Measurements from ENCODE around the gene RASA1. TPM values are rescaled to one million over a fixed set of nuclear protein-coding genes. Genes with fewer than 3 reads are reported as not detected.
A peak's percentile ranks its signal among the peaks of the same experiment; 100 is the strongest.
"Not testable (repeated sequence)": the region's sequence is repeated elsewhere in the genome, so short reads cannot be mapped to it uniquely, and the experiment has no call there.

Gene RASA1
- total RNA-seq, 1 donor = 43.8 TPM

GRCh38 chr5:87277279-87277835, 9.7 kb downstream of the RASA1 start:
- Histone ChIP-seq H3K4me2 (ENCODE audit: insufficient read depth, low read length) (no peak overlapping the region), H2AFZ (ENCODE audit: low read length) (no peak overlapping the region), H3K79me2 (ENCODE audit: insufficient read depth, low read length) (peaks cover 100% of the 10 kb centered on the region), H3K4me3 (ENCODE audit: insufficient read depth, low read length) (no peak overlapping the region), H3K36me3 (ENCODE audit: insufficient read depth, low read length) (peaks cover 10% of the 10 kb centered on the region), H3K9me3 (ENCODE audit: low read depth, low read length) (no peaks in the 10 kb centered on the region), H3K4me1 (ENCODE audit: insufficient read depth, low read length) (peaks cover 14% of the 10 kb centered on the region), H3K27me3 (ENCODE audit: insufficient read depth, low read length) (no peaks in the 10 kb centered on the region), H4K20me1 (ENCODE audit: insufficient read depth, low read length) (peaks cover 17% of the 10 kb centered on the region), H3K27ac (ENCODE audit: low read depth, low read length) (peak overlapping the region; percentile 40)
- DNase-seq (ENCODE audit: insufficient read length, low spot score, missing footprints) = peak; percentile 47
- TF ChIP-seq, protein P1, sequence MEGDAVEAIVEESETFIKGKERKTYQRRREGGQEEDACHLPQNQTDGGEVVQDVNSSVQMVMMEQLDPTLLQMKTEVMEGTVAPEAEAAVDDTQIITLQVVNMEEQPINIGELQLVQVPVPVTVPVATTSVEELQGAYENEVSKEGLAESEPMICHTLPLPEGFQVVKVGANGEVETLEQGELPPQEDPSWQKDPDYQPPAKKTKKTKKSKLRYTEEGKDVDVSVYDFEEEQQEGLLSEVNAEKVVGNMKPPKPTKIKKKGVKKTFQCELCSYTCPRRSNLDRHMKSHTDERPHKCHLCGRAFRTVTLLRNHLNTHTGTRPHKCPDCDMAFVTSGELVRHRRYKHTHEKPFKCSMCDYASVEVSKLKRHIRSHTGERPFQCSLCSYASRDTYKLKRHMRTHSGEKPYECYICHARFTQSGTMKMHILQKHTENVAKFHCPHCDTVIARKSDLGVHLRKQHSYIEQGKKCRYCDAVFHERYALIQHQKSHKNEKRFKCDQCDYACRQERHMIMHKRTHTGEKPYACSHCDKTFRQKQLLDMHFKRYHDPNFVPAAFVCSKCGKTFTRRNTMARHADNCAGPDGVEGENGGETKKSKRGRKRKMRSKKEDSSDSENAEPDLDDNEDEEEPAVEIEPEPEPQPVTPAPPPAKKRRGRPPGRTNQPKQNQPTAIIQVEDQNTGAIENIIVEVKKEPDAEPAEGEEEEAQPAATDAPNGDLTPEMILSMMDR (IDR thresholded peaks at IDR 0.05; ENCODE audit: extremely low read depth, low read depth, low read length) = no peak

GRCh38 chr5:87278590-87279100, 11.0 kb downstream of the RASA1 start:
- H4K20me1 ChIP-seq (ENCODE audit: insufficient read depth, low read length) = peaks cover 17% of the 10 kb centered on the region
- peaks cover 100% of the 10 kb centered on the region for H3K79me2 ChIP-seq (ENCODE audit: insufficient read depth, low read length)
- peaks cover 10% of the 10 kb centered on the region for H3K36me3 ChIP-seq (ENCODE audit: insufficient read depth, low read length)
- H3K4me3 ChIP-seq (ENCODE audit: insufficient read depth, low read length) = no peak overlapping the region
- no peak overlapping the region for H3K4me2 ChIP-seq (ENCODE audit: insufficient read depth, low read length)
- H2AFZ ChIP-seq (ENCODE audit: low read length) = no peak overlapping the region
- H3K27ac ChIP-seq (ENCODE audit: low read depth, low read length) = no peak overlapping the region
- H3K27me3 ChIP-seq (ENCODE audit: insufficient read depth, low read length) = no peaks in the 10 kb centered on the region
- H3K4me1 ChIP-seq (ENCODE audit: insufficient read depth, low read length) = peaks cover 13% of the 10 kb centered on the region
- H3K9me3 ChIP-seq (ENCODE audit: low read depth, low read length) = no peaks in the 10 kb centered on the region
- TF ChIP-seq, protein P1 (IDR thresholded peaks at IDR 0.05; ENCODE audit: extremely low read depth, low read depth, low read length) = no peak
- DNase-seq (ENCODE audit: insufficient read length, low spot score, missing footprints) = no peak

DNA sequence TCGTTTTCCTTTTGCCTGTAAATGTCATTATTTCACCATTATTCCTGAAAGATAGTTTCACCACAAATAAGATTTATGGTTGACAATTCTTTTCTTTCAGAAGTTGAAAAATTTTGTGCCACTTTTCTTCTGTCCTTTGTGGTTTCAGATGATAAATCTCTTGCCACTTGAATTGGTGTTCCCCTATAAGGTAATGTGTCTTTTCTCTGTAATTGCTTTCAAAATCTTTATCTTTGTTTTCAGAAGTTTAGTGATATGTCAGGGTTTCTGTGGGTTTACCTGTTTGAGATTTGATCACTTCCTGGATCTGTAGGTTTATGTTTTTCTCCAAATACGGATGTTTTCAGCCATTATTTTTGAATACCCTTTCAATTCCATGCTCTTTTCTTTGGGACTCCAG, 14.6 kb downstream of the RASA1 start:
- Histone ChIP-seq H3K36me3 (ENCODE audit: insufficient read depth, low read length) (peaks cover 14% of the 10 kb centered on the region), H2AFZ (ENCODE audit: low read length) (no peak overlapping the region), H3K27ac (ENCODE audit: low read depth, low read length) (no peak overlapping the region), H3K4me3 (ENCODE audit: insufficient read depth, low read length) (no peak overlapping the region), H3K4me1 (ENCODE audit: insufficient read depth, low read length) (peaks cover 9% of the 10 kb centered on the region), H3K79me2 (ENCODE audit: insufficient read depth, low read length) (peaks cover 89% of the 10 kb centered on the region), H3K4me2 (ENCODE audit: insufficient read depth, low read length) (no peak overlapping the region), H4K20me1 (ENCODE audit: insufficient read depth, low read length) (peaks cover 9% of the 10 kb centered on the region), H3K9me3 (ENCODE audit: low read depth, low read length) (no peaks in the 10 kb centered on the region), H3K27me3 (ENCODE audit: insufficient read depth, low read length) (no peaks in the 10 kb centered on the region)
- no peak for DNase-seq (ENCODE audit: insufficient read length, low spot score, missing footprints)
- TF ChIP-seq, protein P1 (IDR thresholded peaks at IDR 0.05; ENCODE audit: extremely low read depth, low read depth, low read length) = no peak

GRCh38 chr5:87287266-87287665, 19.6 kb downstream of the RASA1 start:
- not testable (repeated sequence) for H3K4me2 ChIP-seq (ENCODE audit: insufficient read depth, low read length); H3K4me3 ChIP-seq (ENCODE audit: insufficient read depth, low read length); DNase-seq (ENCODE audit: insufficient read length, low spot score, missing footprints); H3K27ac ChIP-seq (ENCODE audit: low read depth, low read length); H3K27me3 ChIP-seq (ENCODE audit: insufficient read depth, low read length); H2AFZ ChIP-seq (ENCODE audit: low read length); H3K9me3 ChIP-seq (ENCODE audit: low read depth, low read length); H3K4me1 ChIP-seq (ENCODE audit: insufficient read depth, low read length)
- peaks cover 14% of the 10 kb centered on the region for H4K20me1 ChIP-seq (ENCODE audit: insufficient read depth, low read length)
- H3K36me3 ChIP-seq (ENCODE audit: insufficient read depth, low read length) = peaks cover 26% of the 10 kb centered on the region
- peaks cover 85% of the 10 kb centered on the region for H3K79me2 ChIP-seq (ENCODE audit: insufficient read depth, low read length)
